ENCODE measurements around the gene OR8D1. TPM values are rescaled to one million over a fixed set of nuclear protein-coding genes. Genes with fewer than 3 reads are reported as not detected.

The OR8D1 gene
- total and polyA plus RNA-seq, 2 experiments from 2014 or later, result not detected

DNA sequence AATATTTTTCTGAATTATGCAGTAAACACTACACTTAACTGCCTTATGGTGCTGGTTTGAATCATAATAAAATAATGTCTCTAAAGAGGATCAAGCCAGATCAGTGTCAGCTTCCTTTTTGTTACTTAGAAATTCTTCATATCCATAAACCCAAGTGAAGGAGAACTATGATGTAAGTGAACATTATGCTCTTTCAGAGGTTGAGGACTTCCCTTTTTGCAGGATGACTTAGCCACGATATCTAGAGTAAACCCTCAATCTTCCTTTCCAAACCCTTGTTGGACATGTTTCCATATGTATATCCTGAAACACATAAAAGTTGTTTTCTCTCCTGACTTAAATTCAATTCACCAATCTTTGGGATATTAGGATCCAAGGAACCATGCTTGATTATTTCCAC is 19.1 kb downstream of the OR8D1 start:
- TF ChIP-seq, protein P1, sequence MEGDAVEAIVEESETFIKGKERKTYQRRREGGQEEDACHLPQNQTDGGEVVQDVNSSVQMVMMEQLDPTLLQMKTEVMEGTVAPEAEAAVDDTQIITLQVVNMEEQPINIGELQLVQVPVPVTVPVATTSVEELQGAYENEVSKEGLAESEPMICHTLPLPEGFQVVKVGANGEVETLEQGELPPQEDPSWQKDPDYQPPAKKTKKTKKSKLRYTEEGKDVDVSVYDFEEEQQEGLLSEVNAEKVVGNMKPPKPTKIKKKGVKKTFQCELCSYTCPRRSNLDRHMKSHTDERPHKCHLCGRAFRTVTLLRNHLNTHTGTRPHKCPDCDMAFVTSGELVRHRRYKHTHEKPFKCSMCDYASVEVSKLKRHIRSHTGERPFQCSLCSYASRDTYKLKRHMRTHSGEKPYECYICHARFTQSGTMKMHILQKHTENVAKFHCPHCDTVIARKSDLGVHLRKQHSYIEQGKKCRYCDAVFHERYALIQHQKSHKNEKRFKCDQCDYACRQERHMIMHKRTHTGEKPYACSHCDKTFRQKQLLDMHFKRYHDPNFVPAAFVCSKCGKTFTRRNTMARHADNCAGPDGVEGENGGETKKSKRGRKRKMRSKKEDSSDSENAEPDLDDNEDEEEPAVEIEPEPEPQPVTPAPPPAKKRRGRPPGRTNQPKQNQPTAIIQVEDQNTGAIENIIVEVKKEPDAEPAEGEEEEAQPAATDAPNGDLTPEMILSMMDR (IDR thresholded peaks at IDR 0.05; ENCODE audit: low read depth, low read length), result no peak

DNA sequence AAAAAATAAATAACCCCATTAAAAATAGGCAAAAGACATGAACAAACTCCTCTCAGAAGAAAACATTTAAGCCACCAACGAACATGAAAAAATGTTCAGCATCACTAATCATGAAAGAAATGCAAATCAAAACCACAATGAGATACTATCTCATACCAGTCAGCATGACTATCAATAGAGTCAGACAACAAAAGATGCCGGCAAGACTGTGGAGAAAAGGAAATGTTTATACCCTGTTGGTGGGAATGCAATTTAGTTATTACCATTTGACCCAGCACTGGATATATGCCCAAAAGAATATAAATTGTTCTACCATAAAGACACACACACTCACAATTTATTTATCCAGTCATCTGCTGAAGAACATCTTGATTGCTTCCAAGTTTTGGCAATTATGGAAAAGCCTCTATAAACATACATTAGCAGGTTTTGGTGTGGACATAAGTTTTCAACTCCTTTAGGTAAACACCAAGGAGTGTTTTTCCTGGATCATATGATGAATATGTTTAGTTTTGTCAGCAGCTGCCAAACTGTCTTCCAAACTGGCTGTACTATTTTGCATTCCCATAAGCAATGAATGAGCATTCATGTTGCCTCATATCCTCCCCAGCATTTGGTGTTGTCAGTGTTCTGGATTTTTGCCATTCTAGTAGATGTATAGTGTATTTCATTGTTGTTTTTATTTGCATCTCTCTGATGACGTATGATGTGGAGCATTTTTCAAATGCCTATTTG is 28.0 kb downstream of the OR8D1 start:
- no peak overlapping the region for H3K4me3 ChIP-seq
- peak in 1 of 2 donors; percentile 64 for DNase-seq (ENCODE audit: low read depth in 1 of 2, low spot score in 1 of 2)
- H3K9me3 ChIP-seq (ENCODE audit: low read depth), result no peaks in the 10 kb centered on the region
- H3K27me3 ChIP-seq, result no peaks in the 10 kb centered on the region
- no peaks in the 10 kb centered on the region for H3K36me3 ChIP-seq
- H3K4me1 ChIP-seq (ENCODE audit: low read depth), result no peaks in the 10 kb centered on the region
- H3K27ac ChIP-seq, result no peak overlapping the region
- TF ChIP-seq, protein P1 (IDR thresholded peaks at IDR 0.05; ENCODE audit: low read depth, low read length), result no peak

More for the DNA sequence above, 19.1 kb downstream of the OR8D1 start:
- no peaks in the 10 kb centered on the region for H3K4me1 ChIP-seq (ENCODE audit: low read depth)
- H3K4me3 ChIP-seq, result no peak overlapping the region
- H3K27ac ChIP-seq, result no peak overlapping the region
- no peaks in the 10 kb centered on the region for H3K27me3 ChIP-seq
- no peak for DNase-seq (ENCODE audit: low read depth in 1 of 2, low spot score in 1 of 2)
- no peaks in the 10 kb centered on the region for H3K9me3 ChIP-seq (ENCODE audit: low read depth)
- no peaks in the 10 kb centered on the region for H3K36me3 ChIP-seq

DNA sequence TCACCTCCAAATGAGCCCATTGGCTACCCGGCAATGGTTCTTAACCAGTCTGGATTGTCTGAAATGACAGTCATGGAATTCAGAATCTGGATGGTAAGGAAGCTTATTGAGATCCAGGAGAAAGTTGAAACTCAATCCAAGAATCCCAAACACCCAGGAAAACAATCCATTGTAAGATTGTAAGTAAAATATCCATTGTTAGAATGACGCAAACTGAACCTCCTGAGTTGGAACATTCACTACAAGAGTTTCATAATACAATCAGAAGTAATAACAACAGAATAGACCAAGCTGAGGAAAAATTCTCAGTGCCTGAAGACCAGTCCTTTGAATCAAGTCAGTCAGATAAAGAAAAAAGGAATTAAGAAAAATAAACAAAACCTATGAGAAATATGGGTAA is 35.5 kb downstream of the OR8D1 start:
- TF ChIP-seq, protein P1 (IDR thresholded peaks at IDR 0.05; ENCODE audit: low read depth, low read length), result no peak
- peak in 1 of 2 donors; percentile 4 for DNase-seq (ENCODE audit: low read depth in 1 of 2, low spot score in 1 of 2)
- no peaks in the 10 kb centered on the region for H3K36me3 ChIP-seq
- no peaks in the 10 kb centered on the region for H3K4me1 ChIP-seq (ENCODE audit: low read depth)
- H3K27ac ChIP-seq, result no peak overlapping the region
- H3K9me3 ChIP-seq (ENCODE audit: low read depth), result no peaks in the 10 kb centered on the region
- no peak overlapping the region for H3K4me3 ChIP-seq
- H3K27me3 ChIP-seq, result no peaks in the 10 kb centered on the region

DNA sequence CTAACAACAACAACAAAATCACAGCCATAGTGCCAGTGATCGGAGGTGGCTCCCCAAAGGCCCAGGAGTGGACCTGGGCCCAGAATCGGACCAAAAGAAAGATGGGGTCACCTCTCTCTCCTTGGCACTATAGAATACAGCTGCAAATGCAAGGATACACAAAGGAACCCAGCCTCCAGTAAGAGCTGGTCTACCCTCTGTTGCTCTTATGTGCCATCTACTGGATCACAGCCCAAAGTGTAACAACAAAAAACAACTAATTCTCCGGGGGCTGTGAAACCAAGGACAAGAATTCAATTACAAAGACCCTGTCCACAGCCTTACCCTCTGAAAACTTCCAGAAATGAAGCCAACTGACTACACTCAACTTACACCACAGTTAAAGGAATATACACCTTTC is 35.9 kb downstream of the OR8D1 start:
- Histone ChIP-seq H3K4me3 (no peak overlapping the region), H3K27me3 (no peaks in the 10 kb centered on the region), H3K27ac (no peak overlapping the region), H3K36me3 (no peaks in the 10 kb centered on the region), H3K9me3 (ENCODE audit: low read depth) (no peaks in the 10 kb centered on the region), H3K4me1 (ENCODE audit: low read depth) (no peaks in the 10 kb centered on the region)
- TF ChIP-seq, protein P1 (IDR thresholded peaks at IDR 0.05; ENCODE audit: low read depth, low read length), result no peak
- peak in 1 of 2 donors; percentile 10 for DNase-seq (ENCODE audit: low read depth in 1 of 2, low spot score in 1 of 2)

DNA sequence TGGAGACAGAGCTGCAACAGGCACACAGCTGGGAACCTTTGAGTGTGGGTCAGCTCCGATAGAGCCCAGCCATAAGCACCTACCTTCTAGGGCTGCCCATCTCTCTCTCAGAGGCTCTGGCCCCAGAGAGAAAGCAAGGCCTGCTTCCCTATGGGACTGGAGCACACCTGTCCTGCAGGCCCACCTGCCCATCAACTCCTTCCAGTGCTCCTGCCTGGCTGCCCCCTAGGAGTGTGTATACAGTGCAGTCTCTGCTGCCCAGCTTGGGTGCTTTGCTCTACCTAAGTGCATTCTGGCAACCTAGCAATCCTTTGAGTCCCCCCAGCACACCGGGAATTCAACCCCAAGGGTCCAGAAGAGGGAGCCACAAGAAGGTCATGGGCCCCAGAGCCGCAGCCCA is 36.5 kb downstream of the OR8D1 start:
- DNase-seq (ENCODE audit: low read depth in 1 of 2, low spot score in 1 of 2), result no peak
- TF ChIP-seq, protein P1 (IDR thresholded peaks at IDR 0.05; ENCODE audit: low read depth, low read length), result no peak
- no peaks in the 10 kb centered on the region for H3K4me1 ChIP-seq (ENCODE audit: low read depth)
- H3K36me3 ChIP-seq, result no peaks in the 10 kb centered on the region
- no peak overlapping the region for H3K27ac ChIP-seq
- H3K27me3 ChIP-seq, result no peaks in the 10 kb centered on the region
- H3K9me3 ChIP-seq (ENCODE audit: low read depth), result no peaks in the 10 kb centered on the region
- H3K4me3 ChIP-seq, result no peak overlapping the region
